Astrocyte (in vitro differentiated cells and primary cell): Measurements from ENCODE around the gene NELFA.

Experiments used
- CTCF ChIP-seq: IDR thresholded peaks from 2 replicates; pipeline ENCODE4 v1.5.1; 2011; ENCODE audit warnings: low read depth, mild to moderate bottlenecking, inconsistent platforms, low read length, moderate library complexity; ENCODE audit not compliant: insufficient read depth
- EZH2 ChIP-seq: IDR thresholded peaks from 2 replicates; pipeline ENCODE4 v1.6.1; 2012; ENCODE audit warnings: mild to moderate bottlenecking, low read length, inconsistent platforms; ENCODE audit not compliant: insufficient read depth

GRCh38 chr4:1980561-1981041 is 28.2 kb downstream of the NELFA start:
- TF ChIP-seq EZH2 (no peak), CTCF (no peak)
